Neural crest cell (in vitro differentiated cells): ENCODE data around the gene RIBC2. TPM values are rescaled to one million over a fixed set of nuclear protein-coding genes. Genes with fewer than 3 reads are reported as not detected.
"Not testable (repeated sequence)": the region's sequence is repeated elsewhere in the genome, so short reads cannot be mapped to it uniquely, and the experiment has no call there.

Experiments
- DNase-seq: peaks from one replicate; pipeline ENCODE4 v3.0.0; 2021; ENCODE audit warnings: low read depth, mixed read lengths, low spot score
- H3K27ac Mint-ChIP-seq: one replicate; pipeline ENCODE4 v1.8.0; 2021; ENCODE audit warnings: mild to moderate bottlenecking, mixed read lengths; ENCODE audit not compliant: unreplicated experiment
- H3K27me3 Mint-ChIP-seq: 2 replicates; pipeline ENCODE4 v1.8.0; 2021; ENCODE audit warnings: low read depth, mild to moderate bottlenecking, mixed read lengths
- H3K36me3 Mint-ChIP-seq: 2 replicates; pipeline ENCODE4 v1.8.0; 2021; ENCODE audit warnings: low read depth, mild to moderate bottlenecking, mixed read lengths
- H3K4me1 Mint-ChIP-seq: 2 replicates; pipeline ENCODE4 v1.8.0; 2021; ENCODE audit warnings: mixed read lengths
- H3K4me3 Mint-ChIP-seq: one replicate; pipeline ENCODE4 v1.8.0; 2021; ENCODE audit warnings: mild to moderate bottlenecking, mixed read lengths
- H3K9me3 Mint-ChIP-seq: 2 replicates; pipeline ENCODE4 v1.8.0; 2021; ENCODE audit warnings: mixed read lengths
- CTCF ChIP-seq: fragments of 200-600 bp; sonication (generic); conservative IDR thresholded peaks from 2 replicates; pipeline ENCODE4 v1.5.0; 2021; ENCODE audit warnings: antibody characterized with exemption, mild to moderate bottlenecking
- total RNA-seq: library from RNA; stranded (reverse); gene quantifications from 2 replicates; pipeline ENCODE4 v1.2.1, GENCODE V29; 2021

Gene RIBC2
- total RNA-seq, 1 donor from 2014 or later, result 7.6 TPM

- no peak overlapping the region for H3K27ac Mint-ChIP-seq
- peak; percentile 50 for TF ChIP-seq CTCF
- peaks cover 7% of the 10 kb centered on the region for H3K4me1 Mint-ChIP-seq
- no peaks in the 10 kb centered on the region for H3K27me3 Mint-ChIP-seq
- no peak overlapping the region for H3K4me3 Mint-ChIP-seq
- DNase-seq, result no peak
- peaks cover 8% of the 10 kb centered on the region for H3K36me3 Mint-ChIP-seq
- H3K9me3 Mint-ChIP-seq, result peaks cover 5% of the 10 kb centered on the region
Measured at GRCh38 chr22:45462034-45462655, 48.7 kb downstream of the RIBC2 start.

- not testable (repeated sequence) for H3K27me3 Mint-ChIP-seq, H3K4me1 Mint-ChIP-seq, H3K4me3 Mint-ChIP-seq, DNase-seq, H3K36me3 Mint-ChIP-seq, H3K27ac Mint-ChIP-seq, H3K9me3 Mint-ChIP-seq
Measured at GRCh38 chr22:45463691-45464090, 50.2 kb downstream of the RIBC2 start.

- no peak for TF ChIP-seq CTCF
- no peak overlapping the region for H3K4me3 Mint-ChIP-seq
- no peak overlapping the region for H3K27ac Mint-ChIP-seq
- DNase-seq, result no peak
- no peaks in the 10 kb centered on the region for H3K27me3 Mint-ChIP-seq
- peaks cover 4% of the 10 kb centered on the region for H3K4me1 Mint-ChIP-seq
- peaks cover 8% of the 10 kb centered on the region for H3K36me3 Mint-ChIP-seq
- peaks cover 8% of the 10 kb centered on the region for H3K9me3 Mint-ChIP-seq
Measured at GRCh38 chr22:45465633-45466032, 52.1 kb downstream of the RIBC2 start.

- peaks cover 8% of the 10 kb centered on the region for H3K36me3 Mint-ChIP-seq
- no peaks in the 10 kb centered on the region for H3K27me3 Mint-ChIP-seq
- H3K9me3 Mint-ChIP-seq, result peaks cover 8% of the 10 kb centered on the region
- peaks cover 13% of the 10 kb centered on the region for H3K4me1 Mint-ChIP-seq
- no peak overlapping the region for H3K27ac Mint-ChIP-seq
- no peak for DNase-seq
- no peak for TF ChIP-seq CTCF
- no peak overlapping the region for H3K4me3 Mint-ChIP-seq
Measured at GRCh38 chr22:45468872-45469271, 55.4 kb downstream of the RIBC2 start.

- no peak for TF ChIP-seq CTCF
- peaks cover 3% of the 10 kb centered on the region for H3K36me3 Mint-ChIP-seq
- no peak overlapping the region for H3K4me3 Mint-ChIP-seq
- peaks cover 3% of the 10 kb centered on the region for H3K9me3 Mint-ChIP-seq
- no peak for DNase-seq
- H3K4me1 Mint-ChIP-seq, result peaks cover 16% of the 10 kb centered on the region
- no peaks in the 10 kb centered on the region for H3K27me3 Mint-ChIP-seq
- no peak overlapping the region for H3K27ac Mint-ChIP-seq
Measured at GRCh38 chr22:45469281-45470073, 56.0 kb downstream of the RIBC2 start.

GRCh38 chr22:45470871-45471270, 57.4 kb downstream of the RIBC2 start:
- peaks cover 3% of the 10 kb centered on the region for H3K36me3 Mint-ChIP-seq
- H3K27ac Mint-ChIP-seq, result no peak overlapping the region
- H3K4me3 Mint-ChIP-seq, result no peak overlapping the region
- peaks cover 3% of the 10 kb centered on the region for H3K9me3 Mint-ChIP-seq
- no peaks in the 10 kb centered on the region for H3K27me3 Mint-ChIP-seq
- no peak for TF ChIP-seq CTCF
- H3K4me1 Mint-ChIP-seq, result peaks cover 27% of the 10 kb centered on the region
- DNase-seq, result no peak
